ENCODE data around the gene TOR3A.
"Not testable (repeated sequence)": the region's sequence is repeated elsewhere in the genome, so short reads cannot be mapped to it uniquely, and the experiment has no call there.

TOR3A gene, protein sequence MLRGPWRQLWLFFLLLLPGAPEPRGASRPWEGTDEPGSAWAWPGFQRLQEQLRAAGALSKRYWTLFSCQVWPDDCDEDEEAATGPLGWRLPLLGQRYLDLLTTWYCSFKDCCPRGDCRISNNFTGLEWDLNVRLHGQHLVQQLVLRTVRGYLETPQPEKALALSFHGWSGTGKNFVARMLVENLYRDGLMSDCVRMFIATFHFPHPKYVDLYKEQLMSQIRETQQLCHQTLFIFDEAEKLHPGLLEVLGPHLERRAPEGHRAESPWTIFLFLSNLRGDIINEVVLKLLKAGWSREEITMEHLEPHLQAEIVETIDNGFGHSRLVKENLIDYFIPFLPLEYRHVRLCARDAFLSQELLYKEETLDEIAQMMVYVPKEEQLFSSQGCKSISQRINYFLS

DNA sequence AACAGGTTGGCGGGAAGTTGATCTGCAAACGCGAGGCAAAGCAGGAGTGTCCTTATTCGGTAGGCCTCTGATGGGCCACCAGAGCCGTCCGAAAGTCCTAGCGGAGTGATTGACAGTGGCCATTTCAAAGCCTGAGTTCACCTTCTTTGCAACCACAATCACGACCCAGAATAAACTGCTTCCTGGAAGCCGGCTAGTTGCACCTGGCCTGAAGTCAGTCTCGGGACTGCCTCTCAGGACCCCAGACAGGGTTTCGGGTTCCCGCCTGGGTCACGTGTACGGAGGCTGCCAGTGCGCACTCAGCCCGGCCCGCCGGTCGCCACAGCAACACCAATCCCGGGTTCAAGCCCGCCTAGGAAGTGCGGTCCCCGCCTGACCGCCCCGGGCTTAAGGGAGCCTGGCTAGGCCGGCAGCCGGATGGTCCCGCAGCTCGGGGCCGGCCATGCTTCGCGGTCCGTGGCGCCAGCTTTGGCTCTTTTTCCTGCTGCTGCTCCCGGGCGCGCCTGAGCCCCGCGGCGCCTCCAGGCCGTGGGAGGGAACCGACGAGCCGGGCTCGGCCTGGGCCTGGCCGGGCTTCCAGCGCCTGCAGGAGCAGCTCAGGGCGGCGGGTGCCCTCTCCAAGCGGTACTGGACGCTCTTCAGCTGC lies at the start of gene TOR3A:
Gene TOR3A (plus strand): TSS at position 384 of the 646 bp plus-strand sequence. CDS start 59 bp downstream, at position 443.
- peak; percentile 92 for DNase-seq (ENCODE audit: low read depth)
- H3K4me3 ChIP-seq (ENCODE audit: low read depth, low read length): peak within 1 kb of the TSS; percentile 78
- TF ChIP-seq MYC (IDR thresholded peaks at IDR 0.05; ENCODE audit: low read depth, low read length) (no peak), POLR2A (IDR thresholded peaks at IDR 0.05; ENCODE audit: extremely low read depth, insufficient read length) (peak; percentile 52), CTCF (IDR thresholded peaks at IDR 0.05; ENCODE audit: low read depth, low read length) (no peak)
- TF ChIP-seq, protein P1, sequence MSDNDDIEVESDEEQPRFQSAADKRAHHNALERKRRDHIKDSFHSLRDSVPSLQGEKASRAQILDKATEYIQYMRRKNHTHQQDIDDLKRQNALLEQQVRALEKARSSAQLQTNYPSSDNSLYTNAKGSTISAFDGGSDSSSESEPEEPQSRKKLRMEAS (IDR thresholded peaks at IDR 0.05; ENCODE audit: low read depth, low read length): 0 out of 2 replicates have a peak, but pooled peaks have one; percentile 55

GRCh38 chr1:179034720-179035119 lies 47.1 kb upstream of the TOR3A start:
- no peak overlapping the region for H3K4me3 ChIP-seq (ENCODE audit: low read depth, low read length)
- DNase-seq (ENCODE audit: low read depth): no peak
- TF ChIP-seq, protein P1 (IDR thresholded peaks at IDR 0.05; ENCODE audit: low read depth, low read length): no peak
- no peak for TF ChIP-seq MYC (IDR thresholded peaks at IDR 0.05; ENCODE audit: low read depth, low read length)

DNA sequence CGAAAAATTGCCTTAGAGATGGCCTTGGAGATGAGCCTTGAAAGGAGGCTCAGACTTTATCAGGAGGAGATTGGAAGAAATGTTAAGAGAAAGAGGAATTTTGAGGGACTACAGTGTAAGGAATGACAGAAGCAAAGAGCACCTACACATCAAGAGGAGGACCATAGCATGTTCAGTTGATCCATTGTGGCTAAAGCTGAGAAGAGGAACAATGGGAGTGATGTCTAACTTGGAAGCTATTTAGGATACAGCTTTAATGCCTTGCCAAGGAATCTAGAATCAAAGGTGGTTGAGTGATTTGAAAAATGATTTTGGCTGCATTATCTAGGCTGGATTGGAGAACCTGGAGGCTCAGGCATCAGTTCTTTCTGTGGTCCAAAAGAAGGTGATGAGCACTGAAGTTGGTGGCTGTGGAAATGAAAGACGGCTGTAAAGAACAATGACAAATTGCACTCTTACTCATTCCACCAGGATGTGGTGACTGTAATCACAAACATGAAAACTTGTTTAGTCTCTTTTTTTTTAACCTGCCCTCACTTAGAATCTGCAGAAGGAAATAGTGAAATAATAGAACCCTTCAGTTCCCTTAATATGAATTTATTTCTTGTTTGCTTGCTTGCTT lies 44.9 kb upstream of the TOR3A start:
- H3K4me3 ChIP-seq (ENCODE audit: low read depth, low read length): no peak overlapping the region
- TF ChIP-seq, protein P1 (IDR thresholded peaks at IDR 0.05; ENCODE audit: low read depth, low read length): no peak
- no peak for TF ChIP-seq CTCF (IDR thresholded peaks at IDR 0.05; ENCODE audit: low read depth, low read length)

GRCh38 chr1:179038528-179039281 lies 43.2 kb upstream of the TOR3A start:
- H3K4me3 ChIP-seq (ENCODE audit: low read depth, low read length): no peak overlapping the region
- TF ChIP-seq POLR2A (IDR thresholded peaks at IDR 0.05; ENCODE audit: extremely low read depth, insufficient read length) (no peak), MYC (IDR thresholded peaks at IDR 0.05; ENCODE audit: low read depth, low read length) (no peak)
- DNase-seq (ENCODE audit: low read depth): no peak

More for the DNA sequence above, 44.9 kb upstream of the TOR3A start:
- DNase-seq (ENCODE audit: low read depth): no peak

DNA sequence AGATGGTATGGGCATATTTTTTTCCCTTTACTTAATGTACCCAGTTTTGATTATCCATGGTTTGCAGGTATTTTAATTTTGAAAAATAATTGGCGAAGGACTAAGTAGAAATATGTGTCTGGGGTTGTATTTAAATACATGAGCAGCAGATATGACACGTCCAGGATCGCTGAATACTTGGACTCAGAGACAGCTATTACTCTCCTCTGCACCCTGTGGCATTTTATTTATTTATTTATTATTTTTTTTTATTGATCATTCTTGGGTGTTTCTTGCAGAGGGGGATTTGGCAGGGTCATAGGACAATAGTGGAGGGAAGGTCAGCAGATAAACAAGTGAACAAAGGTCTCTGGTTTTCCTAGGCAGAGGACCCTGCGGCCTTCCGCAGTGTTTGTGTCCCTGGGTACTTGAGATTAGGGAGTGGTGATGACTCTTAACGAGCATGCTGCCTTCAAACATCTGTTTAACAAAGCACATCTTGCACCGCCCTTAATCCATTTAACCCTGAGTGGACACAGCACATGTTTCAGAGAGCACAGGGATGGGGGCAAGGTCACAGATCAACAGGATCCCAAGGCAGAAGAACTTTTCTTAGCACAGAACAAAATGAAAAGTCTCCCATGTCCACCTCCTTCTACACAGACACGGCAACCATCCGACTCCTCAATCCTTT lies 42.2 kb upstream of the TOR3A start:
- not testable (repeated sequence) for DNase-seq (ENCODE audit: low read depth); H3K4me3 ChIP-seq (ENCODE audit: low read depth, low read length)

DNA sequence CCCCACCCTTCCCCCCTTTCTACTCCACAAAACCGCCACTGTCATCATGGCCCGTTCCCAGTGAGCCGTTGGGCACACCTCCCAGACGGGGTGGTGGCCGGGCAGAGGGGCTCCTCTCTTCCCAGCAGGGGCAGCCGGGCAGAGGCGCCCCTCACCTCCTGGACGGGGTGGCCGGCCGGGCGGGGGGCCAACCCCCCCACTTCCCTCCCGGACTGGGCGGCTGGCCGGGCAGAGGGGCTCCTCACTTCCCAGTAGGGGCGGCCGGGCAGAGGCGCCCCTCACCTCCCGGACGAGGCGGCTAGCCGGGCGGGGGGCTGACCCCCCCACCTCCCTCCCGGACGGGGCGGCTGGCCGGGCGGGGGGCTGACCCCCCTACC lies 41.7 kb upstream of the TOR3A start:
- not testable (repeated sequence) for H3K4me3 ChIP-seq (ENCODE audit: low read depth, low read length); DNase-seq (ENCODE audit: low read depth)

- DNase-seq (ENCODE audit: low read depth): no peak
- H3K4me3 ChIP-seq (ENCODE audit: low read depth, low read length): no peak overlapping the region
- TF ChIP-seq POLR2A (IDR thresholded peaks at IDR 0.05; ENCODE audit: extremely low read depth, insufficient read length) (no peak), CTCF (IDR thresholded peaks at IDR 0.05; ENCODE audit: low read depth, low read length) (no peak), MYC (IDR thresholded peaks at IDR 0.05; ENCODE audit: low read depth, low read length) (no peak)
- TF ChIP-seq, protein P1 (IDR thresholded peaks at IDR 0.05; ENCODE audit: low read depth, low read length): no peak
These were observed 39.8 kb upstream of the TOR3A start for GRCh38 chr1:179042087-179042486.
